Epithelial cell of prostate (primary cell): ENCODE data around the gene C6orf62.
"Not testable (repeated sequence)": the region's sequence is repeated elsewhere in the genome, so short reads cannot be mapped to it uniquely, and the experiment has no call there.

Experiments used
- DNase-seq: peaks from one replicate; pipeline ENCODE4 v3.0.0-alpha.2; 2011; ENCODE audit warnings: low read depth, low spot score
- H3K27ac ChIP-seq: fragments of 450-650 bp; 2 replicates; pipeline ENCODE4 v1.5.1; 2017; ENCODE audit warnings: mild to moderate bottlenecking

C6orf62 gene

DNA sequence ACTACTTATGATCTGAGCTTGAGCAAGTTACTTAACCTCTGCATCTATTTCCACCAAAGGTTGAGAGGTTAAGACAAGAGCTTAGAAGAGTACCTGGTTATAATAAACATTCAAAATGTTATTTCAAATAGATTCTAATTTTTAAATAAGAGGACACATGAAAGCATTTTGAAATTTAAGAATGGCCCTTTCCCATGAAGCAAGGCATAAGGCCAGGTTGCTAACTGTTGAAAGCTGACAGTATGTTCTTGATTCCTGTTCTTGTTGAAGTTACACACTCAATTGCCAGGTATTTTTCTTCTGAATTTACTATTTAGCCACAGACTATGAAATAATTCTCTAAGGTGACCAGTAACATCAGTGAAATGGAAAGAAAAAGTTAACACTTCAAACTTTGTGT is 14.5 kb downstream of the C6orf62 start:
- no peak overlapping the region for H3K27ac ChIP-seq
- DNase-seq: no peak

- no peak for DNase-seq
- no peak overlapping the region for H3K27ac ChIP-seq
Observed at GRCh38 chr6:24702720-24703282, 16.2 kb downstream of the C6orf62 start.

- no peak for DNase-seq
- H3K27ac ChIP-seq: no peak overlapping the region
Observed at GRCh38 chr6:24699521-24700359, 19.2 kb downstream of the C6orf62 start.

DNA sequence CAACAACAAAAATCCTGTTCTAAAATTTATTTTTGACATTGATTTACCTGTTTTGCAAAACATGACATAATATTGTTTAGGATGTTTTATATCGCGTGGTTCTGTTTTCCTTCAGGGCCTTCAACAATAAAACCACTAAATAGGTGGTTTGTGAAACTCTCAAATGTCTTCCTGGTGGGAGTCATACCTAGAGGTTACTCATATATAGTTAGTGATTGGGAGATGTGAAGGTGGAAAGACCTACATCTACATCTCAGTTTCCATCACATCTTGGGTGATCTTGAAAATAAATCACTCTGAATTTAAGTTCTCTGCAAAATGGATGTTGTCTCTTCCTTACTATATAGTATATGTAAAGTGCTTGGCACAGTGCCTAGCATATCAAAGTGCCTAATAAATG is 22.9 kb downstream of the C6orf62 start:
- H3K27ac ChIP-seq: no peak overlapping the region
- no peak for DNase-seq

DNA sequence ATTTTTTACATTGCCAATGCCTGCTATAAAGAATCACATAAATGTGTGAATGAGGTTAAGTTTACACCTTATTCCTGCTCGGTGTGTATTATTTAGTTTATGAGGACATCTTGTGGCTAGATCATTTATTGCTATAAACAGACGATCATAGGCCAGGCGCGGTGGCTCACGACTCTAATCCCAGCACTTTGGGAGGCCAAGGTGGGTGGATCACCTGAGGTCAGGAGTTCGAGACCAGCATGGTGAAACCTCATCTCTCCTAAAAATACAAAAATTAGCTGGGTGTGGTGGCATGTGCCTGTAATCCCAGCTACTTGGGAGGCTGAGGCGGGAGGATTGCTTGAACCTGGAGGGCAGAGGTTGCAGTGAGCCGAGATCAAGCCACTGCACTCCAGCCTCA is 23.3 kb downstream of the C6orf62 start:
- not testable (repeated sequence) for DNase-seq, H3K27ac ChIP-seq

DNA sequence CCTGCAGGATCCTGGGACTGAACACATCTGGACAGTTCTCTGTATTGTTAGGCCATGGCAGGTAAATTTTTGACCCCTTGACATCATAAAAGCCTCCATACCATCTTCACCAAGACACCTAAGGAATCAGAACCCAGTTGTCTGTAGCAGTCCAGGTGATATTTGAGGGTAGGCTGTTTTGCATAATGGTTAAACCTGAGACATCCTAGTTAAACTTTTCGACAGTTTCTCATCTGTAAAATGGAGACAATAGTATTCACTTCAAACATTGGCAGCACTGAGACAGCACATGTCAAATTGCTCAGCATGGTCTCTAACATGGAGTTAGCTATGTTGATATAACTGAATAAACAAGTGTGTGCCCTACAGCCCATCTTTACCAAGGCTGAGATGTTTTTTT is 24.8 kb downstream of the C6orf62 start:
- no peak for DNase-seq

DNA sequence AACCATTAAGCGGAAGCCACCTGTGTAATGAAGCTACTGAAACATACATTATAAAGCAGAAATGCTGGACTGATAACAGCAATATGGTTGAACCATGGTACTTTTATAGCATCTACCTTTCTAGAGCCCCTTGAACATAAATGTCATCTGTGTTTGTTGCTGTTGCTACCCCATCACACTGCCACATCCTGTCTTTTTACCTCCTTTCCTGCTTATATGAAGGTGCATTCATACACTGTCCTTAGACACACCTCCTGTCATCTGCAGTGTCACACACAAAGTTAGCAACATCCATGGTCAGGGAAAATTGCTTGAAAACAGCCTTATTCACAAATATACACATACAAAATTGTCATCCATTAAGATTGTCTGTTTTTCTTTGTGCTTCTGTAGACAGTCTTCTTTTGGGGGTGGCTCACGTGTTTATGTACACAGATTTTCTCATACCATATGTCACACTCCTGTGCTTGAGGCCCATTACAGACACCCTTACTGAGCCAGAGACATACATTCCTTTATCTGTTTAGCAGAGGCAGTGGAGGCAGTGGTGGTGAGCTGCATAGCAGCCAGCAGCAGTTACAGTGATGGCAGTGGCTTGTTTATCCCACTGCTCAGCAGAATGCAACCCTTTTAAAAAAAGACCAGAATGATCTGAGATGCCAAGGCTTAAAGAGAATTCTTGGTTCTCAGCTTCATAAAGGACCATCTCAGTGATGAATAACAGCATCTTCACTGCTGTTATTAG is 25.9 kb downstream of the C6orf62 start:
- H3K27ac ChIP-seq: no peak overlapping the region
- no peak for DNase-seq

More for the DNA sequence above, 24.8 kb downstream of the C6orf62 start:
- no peak overlapping the region for H3K27ac ChIP-seq

GRCh38 chr6:24692415-24692814 is 26.5 kb downstream of the C6orf62 start:
- H3K27ac ChIP-seq: no peak overlapping the region
- no peak for DNase-seq

DNA sequence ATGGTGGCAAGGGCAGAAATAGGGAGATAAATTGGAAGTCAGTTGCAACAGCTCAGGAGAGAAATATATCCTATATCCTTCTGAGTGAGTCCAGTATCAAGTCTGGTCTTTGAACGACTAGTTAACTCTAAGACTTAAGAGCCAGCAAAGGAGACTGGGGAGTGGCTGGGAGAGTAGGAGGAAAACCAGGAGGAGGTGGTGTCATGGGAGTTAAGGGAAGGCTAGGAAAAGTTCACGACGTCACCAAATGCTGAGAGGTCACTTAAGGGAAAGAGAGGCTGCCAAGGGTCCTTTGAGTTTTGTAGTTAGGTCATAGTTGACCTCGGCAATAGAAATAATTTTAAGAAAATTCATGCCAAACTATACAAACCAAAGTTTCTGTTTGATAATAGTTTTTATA is 27.0 kb downstream of the C6orf62 start:
- no peak overlapping the region for H3K27ac ChIP-seq
- no peak for DNase-seq

GRCh38 chr6:24691550-24691949 is 27.4 kb downstream of the C6orf62 start:
- no peak overlapping the region for H3K27ac ChIP-seq
- DNase-seq: no peak

GRCh38 chr6:24690593-24690992 is 28.4 kb downstream of the C6orf62 start:
- no peak overlapping the region for H3K27ac ChIP-seq
- no peak for DNase-seq

DNA sequence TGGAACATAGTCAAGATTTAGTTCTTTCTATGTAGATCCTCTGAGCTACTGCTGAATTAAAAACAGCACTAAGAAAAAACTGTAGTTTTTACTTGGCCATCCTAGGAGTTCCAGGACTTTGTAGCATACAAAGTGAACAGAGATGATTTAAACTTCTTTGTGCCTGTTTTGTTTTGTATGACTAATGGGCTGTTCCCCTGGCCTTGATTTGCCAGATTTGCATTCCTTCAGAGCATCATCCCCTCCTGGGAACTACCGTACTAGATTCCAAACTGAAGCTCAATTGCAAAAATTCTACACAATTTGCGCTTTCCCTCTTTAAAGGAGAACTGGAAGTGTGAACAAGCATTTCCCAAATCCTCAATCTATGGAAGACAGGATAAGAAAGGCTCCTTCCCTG is 29.0 kb downstream of the C6orf62 start:
- H3K27ac ChIP-seq: no peak overlapping the region
- no peak for DNase-seq

GRCh38 chr6:24686946-24687345 is 32.0 kb downstream of the C6orf62 start:
- no peak overlapping the region for H3K27ac ChIP-seq
- no peak for DNase-seq

DNA sequence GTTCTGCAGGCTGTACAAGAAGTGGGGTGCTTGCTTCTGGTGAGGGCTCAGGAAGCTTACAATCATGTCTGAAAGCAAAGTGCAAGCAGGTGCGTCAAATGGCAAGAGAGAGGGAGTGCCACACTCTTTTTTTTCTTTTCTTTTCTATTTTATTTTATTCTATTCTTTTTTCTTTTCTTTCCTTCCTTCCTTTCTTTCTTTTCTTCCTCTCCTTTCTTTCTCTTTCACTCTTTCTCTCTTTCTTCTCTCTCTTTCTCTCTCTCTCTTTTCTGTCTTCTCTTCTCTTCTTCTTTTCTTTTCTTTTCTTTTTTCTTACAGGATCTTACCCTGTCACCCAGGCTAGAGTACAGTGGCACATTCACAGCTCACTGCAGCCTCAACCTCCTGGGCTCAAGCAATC is 32.5 kb downstream of the C6orf62 start:
- H3K27ac ChIP-seq: no peak overlapping the region
- DNase-seq: no peak

DNA sequence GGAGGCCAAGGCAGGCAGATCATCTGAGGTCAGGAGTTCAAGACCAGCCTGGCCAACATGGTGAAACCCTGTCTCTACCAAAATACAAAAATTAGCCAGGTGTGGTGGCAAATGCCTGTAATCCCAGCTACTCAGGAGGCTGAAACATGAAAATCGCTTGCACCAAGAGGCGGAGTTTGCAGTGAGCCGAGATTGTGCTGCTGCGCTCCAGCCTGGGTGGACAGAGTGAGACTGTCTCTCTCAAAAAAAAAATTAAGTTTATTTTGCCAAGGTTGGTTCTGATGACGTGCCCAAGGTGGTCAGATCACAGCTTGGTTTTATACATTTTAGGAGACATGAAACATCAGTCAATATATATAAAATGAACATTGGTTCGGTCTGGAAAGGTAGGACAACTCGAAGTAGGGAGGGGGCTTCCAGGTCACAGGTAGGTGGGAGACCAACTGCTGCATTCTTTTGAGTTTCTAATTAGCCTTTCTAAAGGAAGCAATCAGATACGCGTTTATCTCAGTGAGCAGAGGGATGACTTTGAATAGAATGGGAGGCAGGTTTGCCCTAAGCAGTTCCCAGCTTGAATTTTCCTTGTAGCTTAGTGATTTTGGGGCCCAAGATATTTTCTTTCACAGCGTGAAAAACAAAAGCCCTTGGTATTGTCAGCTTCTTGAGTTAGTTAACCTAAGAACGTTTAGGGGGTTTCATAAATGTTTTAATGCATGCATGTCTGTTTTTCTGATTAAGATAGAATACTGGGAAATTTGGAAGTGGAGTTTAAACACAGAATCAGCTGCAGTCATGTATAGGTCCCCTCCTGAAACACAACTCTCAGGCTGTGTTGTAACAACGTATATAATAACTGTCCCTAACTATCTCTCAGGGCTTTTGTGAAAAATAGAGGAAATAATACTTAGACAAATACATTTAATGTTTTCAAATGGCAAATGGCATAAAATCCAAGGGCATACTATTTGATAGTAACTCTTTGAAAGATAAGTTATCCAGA is 35.4 kb downstream of the C6orf62 start:
- no peak overlapping the region for H3K27ac ChIP-seq
- DNase-seq: no peak

- H3K27ac ChIP-seq: no peak overlapping the region
- DNase-seq: no peak
Observed at GRCh38 chr6:24680582-24680981, 38.4 kb downstream of the C6orf62 start.

- not testable (repeated sequence) for DNase-seq, H3K27ac ChIP-seq
Observed at GRCh38 chr6:24678792-24679352, 40.1 kb downstream of the C6orf62 start.

DNA sequence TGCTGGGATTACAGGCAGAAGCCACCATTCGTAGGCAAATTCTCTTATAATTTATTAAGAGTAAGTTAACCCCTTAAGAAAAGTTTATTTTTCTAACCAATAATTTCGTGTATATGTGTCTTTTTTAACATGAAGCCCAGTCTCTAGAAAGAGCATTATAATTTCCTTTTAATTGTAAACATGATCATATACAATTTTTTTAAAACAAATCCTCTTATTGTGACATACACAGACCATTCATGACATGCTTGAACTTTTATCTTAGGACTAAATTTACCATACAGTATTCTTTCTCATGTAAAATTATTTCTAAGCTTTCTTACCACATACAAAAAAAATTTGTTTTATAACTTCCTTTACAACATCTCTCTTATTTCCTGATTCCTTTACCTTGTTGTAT is 45.3 kb downstream of the C6orf62 start:
- DNase-seq: no peak
- no peak overlapping the region for H3K27ac ChIP-seq

DNA sequence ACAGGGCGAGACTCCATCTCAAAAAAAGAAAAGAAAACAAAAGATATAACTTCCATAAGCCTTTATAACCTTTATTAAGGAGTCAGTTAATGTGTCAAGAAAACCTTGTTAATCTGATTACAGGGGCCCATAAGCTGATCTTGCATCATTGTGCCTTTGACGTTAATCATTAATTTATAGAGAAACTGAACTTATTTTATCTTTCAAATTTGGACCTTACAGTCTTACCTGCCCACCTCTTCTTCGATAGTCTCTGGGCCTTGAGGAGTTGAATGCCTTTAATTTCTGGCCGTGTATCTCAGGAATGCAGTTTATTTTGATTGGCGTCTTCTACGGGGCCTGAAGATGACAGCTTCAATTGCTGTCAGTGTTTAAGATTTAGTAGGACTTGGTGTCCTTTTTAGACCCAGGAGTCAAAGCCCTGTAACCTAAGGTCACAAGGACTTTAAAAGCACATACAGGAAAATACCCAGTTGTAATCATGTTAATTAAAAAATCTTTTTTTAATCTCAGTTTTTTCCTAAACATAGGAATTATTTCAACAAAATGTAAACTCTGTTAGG is 46.3 kb downstream of the C6orf62 start:
- no peak overlapping the region for H3K27ac ChIP-seq
- DNase-seq: no peak
